Liver (tissue), 9 donors: Measurements from ENCODE around the gene PIWIL4. TPM values are rescaled to one million over a fixed set of nuclear protein-coding genes. Genes with fewer than 3 reads are reported as not detected.

Source experiments
- DNase-seq: peaks from one replicate; pipeline ENCODE4 v3.0.0-alpha.2; 2017; ENCODE audit warnings: low spot score
- H3K27ac ChIP-seq, 2 donors: one replicate each; pipeline ENCODE4 v1.7.0; 2013; ENCODE audit warnings: inconsistent platforms in 2 of 2, low read length in 2 of 2, control low read depth in 1 of 2, low read depth in 1 of 2, mild to moderate bottlenecking in 1 of 2
- H3K27me3 ChIP-seq, 4 donors: one replicate each; pipeline versions ENCODE4 v1.6.1 to v1.7.0; 2013; ENCODE audit warnings: low read length in 3 of 4, inconsistent platforms in 1 of 4, mild to moderate bottlenecking in 1 of 4, moderate library complexity in 1 of 4; ENCODE audit not compliant: control insufficient read depth in 4 of 4, insufficient read depth in 4 of 4
- H3K36me3 ChIP-seq, 4 donors: one replicate each; pipeline versions ENCODE4 v1.6.1 to v1.7.0; 2013; ENCODE audit warnings: low read length in 3 of 4, mild to moderate bottlenecking in 3 of 4, low read depth in 1 of 4, moderate library complexity in 1 of 4; ENCODE audit not compliant: control insufficient read depth in 4 of 4, insufficient read depth in 3 of 4
- H3K4me1 ChIP-seq, 4 donors: one replicate each; pipeline versions ENCODE4 v1.6.1 to v1.7.0; 2013; ENCODE audit warnings: low read length in 3 of 4, mild to moderate bottlenecking in 3 of 4, moderate library complexity in 1 of 4; ENCODE audit not compliant: control insufficient read depth in 4 of 4, insufficient read depth in 4 of 4
- H3K4me3 ChIP-seq, 3 donors: one replicate each; pipeline versions ENCODE4 v1.6.1 to v1.7.0; 2013; ENCODE audit warnings: low read length in 3 of 3, control low read depth in 1 of 3, low read depth in 1 of 3, mild to moderate bottlenecking in 1 of 3
- H3K9ac ChIP-seq, 2 donors: one replicate each; pipeline ENCODE4 v1.7.0; 2013; ENCODE audit warnings: low read length in 2 of 2, mild to moderate bottlenecking in 2 of 2, moderate library complexity in 2 of 2, control low read depth in 1 of 2, low read depth in 1 of 2
- H3K9me3 ChIP-seq, 4 donors: one replicate each; pipeline versions ENCODE4 v1.6.1 to v1.7.0; 2013; ENCODE audit warnings: low read length in 3 of 4; ENCODE audit not compliant: control insufficient read depth in 4 of 4
- EGR1 ChIP-seq, 2 donors: IDR thresholded peaks; 2 replicates each; pipeline ENCODE4 v1.6.1; 2016 to 2018; ENCODE audit warnings: antibody characterized with exemption in 2 of 2, low read depth in 2 of 2
- FOXA1 ChIP-seq: IDR thresholded peaks from 2 replicates; pipeline ENCODE4 v1.6.1; 2016; ENCODE audit warnings: antibody characterized with exemption
- FOXA2 ChIP-seq: IDR thresholded peaks from 2 replicates; pipeline ENCODE4 v1.6.1; 2016; ENCODE audit warnings: antibody characterized with exemption
- GABPA ChIP-seq, 2 donors: IDR thresholded peaks in 1 of 2; conservative IDR thresholded peaks in 1 of 2; 2 replicates each; pipeline ENCODE4 v1.6.1; 2016; ENCODE audit warnings: antibody characterized with exemption in 2 of 2, mild to moderate bottlenecking in 1 of 2, moderate library complexity in 1 of 2
- HNF4A ChIP-seq, 2 donors: conservative IDR thresholded peaks; 2 replicates each; pipeline ENCODE4 v1.6.1; 2016; ENCODE audit warnings: antibody characterized with exemption in 2 of 2, mild to moderate bottlenecking in 2 of 2
- HNF4G ChIP-seq: IDR thresholded peaks from 2 replicates; pipeline ENCODE4 v1.6.1; 2016; ENCODE audit warnings: antibody characterized with exemption
- JUND ChIP-seq, 2 donors: IDR thresholded peaks; 2 replicates each; pipeline ENCODE4 v1.6.1; 2016; ENCODE audit warnings: antibody characterized with exemption in 2 of 2
- MAX ChIP-seq: IDR thresholded peaks from 2 replicates; pipeline ENCODE4 v1.6.1; 2016; ENCODE audit warnings: antibody characterized with exemption
- NR2F2 ChIP-seq: IDR thresholded peaks from 2 replicates; pipeline ENCODE4 v1.6.1; 2016; ENCODE audit warnings: antibody characterized with exemption
- RAD21 ChIP-seq, 2 donors: IDR thresholded peaks; 2 replicates each; pipeline ENCODE4 v1.6.1; 2016; ENCODE audit warnings: antibody characterized with exemption in 2 of 2, mild to moderate bottlenecking in 2 of 2
- RXRA ChIP-seq, 2 donors: IDR thresholded peaks; 2 replicates each; pipeline ENCODE4 v1.6.1; 2017 to 2018; ENCODE audit warnings: antibody characterized with exemption in 2 of 2, mild to moderate bottlenecking in 1 of 2
- SP1 ChIP-seq: IDR thresholded peaks from 2 replicates; pipeline ENCODE4 v1.6.1; 2018; ENCODE audit warnings: antibody characterized with exemption, mild to moderate bottlenecking
- TAF1 ChIP-seq: conservative IDR thresholded peaks from 2 replicates; pipeline ENCODE4 v1.6.1; 2016; ENCODE audit warnings: antibody characterized with exemption, mild to moderate bottlenecking
- YY1 ChIP-seq: IDR thresholded peaks from 2 replicates; pipeline ENCODE4 v1.6.1; 2016; ENCODE audit warnings: antibody characterized with exemption, mild to moderate bottlenecking
- WGBS: extraction: QIAGEN DNeasy Blood & Tissue Kit; methylation state at CpG from one replicate; pipeline ENCODE4 v1.1.7; 2013; 5-methylcytosine and 5-hydroxymethylcytosine counted together
- polyA plus RNA-seq, 2 donors: library from polyadenylated mRNA; stranded (reverse) in 1 of 2; unstranded in 1 of 2; fragments of 200-250 nt in 1 of 2; fragments of >200 nt in 1 of 2; fragmentation: Nextera tagmentation in 1 of 2; extraction: Ambion mirVana in 1 of 2; gene quantifications; one replicate each; pipeline versions ENCODE4 v1.2.1 to v1.2.3, GENCODE V29; 2013 to 2015
- total RNA-seq, 2 donors: library from RNA; depleted of rRNA; stranded (reverse); fragments of >200 nt; gene quantifications; one replicate each; pipeline ENCODE4 v1.2.3, GENCODE V29; 2014
- TF ChIP-seq, protein P1 (sequence below): fragments of 150-350 bp; IDR thresholded peaks from 2 replicates; pipeline ENCODE4 v1.5.1; 2017; ENCODE audit warnings: improper control_type of control experiment, low read depth, low read length; ENCODE audit not compliant: missing input control
- TF ChIP-seq, protein P2 (sequence below): IDR thresholded peaks from 2 replicates; pipeline ENCODE4 v1.6.1; 2016; ENCODE audit warnings: antibody characterized with exemption
- TF ChIP-seq, protein P3 (sequence below): IDR thresholded peaks from 2 replicates; pipeline ENCODE4 v1.6.1; 2016; ENCODE audit warnings: antibody characterized with exemption
- TF ChIP-seq, protein P4 (sequence below): IDR thresholded peaks from 2 replicates; pipeline ENCODE4 v1.6.1; 2016; ENCODE audit warnings: antibody characterized with exemption, mild to moderate bottlenecking
- donor health status: healthy.
- donor health status: healthy.
- donor health status: healthy.
- donor health status: healthy.
- donor health status: healthy.

The PIWIL4 gene
- total and polyA plus RNA-seq, 4 donors: 0.18 to 1.5 (median 0.51) TPM

DNA sequence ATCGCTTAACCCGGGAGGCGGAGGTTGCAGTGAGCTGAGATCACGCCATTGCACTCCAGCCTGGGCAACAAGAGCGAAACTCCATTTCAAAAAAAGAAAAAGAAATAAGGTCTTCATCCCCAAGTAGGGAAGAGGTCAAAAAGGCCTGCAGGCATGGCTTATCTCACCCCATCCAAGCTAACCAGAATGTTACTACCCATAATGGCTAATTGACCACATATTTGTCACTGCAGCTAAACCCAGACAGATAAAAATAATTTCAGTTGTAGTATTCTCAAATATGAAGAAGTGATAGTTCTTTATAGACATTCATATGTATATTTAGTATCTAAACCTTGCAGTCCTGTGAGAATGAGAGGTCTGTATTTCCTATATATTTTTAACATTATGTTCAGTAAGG is 17.8 kb downstream of the PIWIL4 start:
- no peak overlapping the region for H3K9ac ChIP-seq
- no peaks in the 10 kb centered on the region for H3K9me3 ChIP-seq
- H3K27me3 ChIP-seq: no peaks in the 10 kb centered on the region
- H3K27ac ChIP-seq: no peak overlapping the region
- no peak overlapping the region for H3K4me3 ChIP-seq
- H3K4me1 ChIP-seq: no peaks in the 10 kb centered on the region
- WGBS: 96% methylated on average over 5 of the region's 5 CpGs
- H3K36me3 ChIP-seq: no peaks in the 10 kb centered on the region
- TF ChIP-seq, protein P1, sequence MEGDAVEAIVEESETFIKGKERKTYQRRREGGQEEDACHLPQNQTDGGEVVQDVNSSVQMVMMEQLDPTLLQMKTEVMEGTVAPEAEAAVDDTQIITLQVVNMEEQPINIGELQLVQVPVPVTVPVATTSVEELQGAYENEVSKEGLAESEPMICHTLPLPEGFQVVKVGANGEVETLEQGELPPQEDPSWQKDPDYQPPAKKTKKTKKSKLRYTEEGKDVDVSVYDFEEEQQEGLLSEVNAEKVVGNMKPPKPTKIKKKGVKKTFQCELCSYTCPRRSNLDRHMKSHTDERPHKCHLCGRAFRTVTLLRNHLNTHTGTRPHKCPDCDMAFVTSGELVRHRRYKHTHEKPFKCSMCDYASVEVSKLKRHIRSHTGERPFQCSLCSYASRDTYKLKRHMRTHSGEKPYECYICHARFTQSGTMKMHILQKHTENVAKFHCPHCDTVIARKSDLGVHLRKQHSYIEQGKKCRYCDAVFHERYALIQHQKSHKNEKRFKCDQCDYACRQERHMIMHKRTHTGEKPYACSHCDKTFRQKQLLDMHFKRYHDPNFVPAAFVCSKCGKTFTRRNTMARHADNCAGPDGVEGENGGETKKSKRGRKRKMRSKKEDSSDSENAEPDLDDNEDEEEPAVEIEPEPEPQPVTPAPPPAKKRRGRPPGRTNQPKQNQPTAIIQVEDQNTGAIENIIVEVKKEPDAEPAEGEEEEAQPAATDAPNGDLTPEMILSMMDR: no peak
- TF ChIP-seq RXRA (IDR thresholded peaks at IDR 0.05) (no peak), HNF4G (no peak), FOXA2 (no peak), JUND (IDR thresholded peaks at IDR 0.05) (no peak), MAX (no peak), HNF4A (conservative IDR thresholded peaks at IDR 0.05) (no peak), EGR1 (IDR thresholded peaks at IDR 0.05; ENCODE audit: low read depth in 2 of 2) (no peak), RAD21 (IDR thresholded peaks at IDR 0.05) (no peak), NR2F2 (no peak), GABPA (IDR thresholded peaks at IDR 0.05 in 1 of 2, conservative IDR thresholded peaks at IDR 0.05 in 1 of 2) (no peak), FOXA1 (no peak), YY1 (no peak)
- TF ChIP-seq, protein P2, sequence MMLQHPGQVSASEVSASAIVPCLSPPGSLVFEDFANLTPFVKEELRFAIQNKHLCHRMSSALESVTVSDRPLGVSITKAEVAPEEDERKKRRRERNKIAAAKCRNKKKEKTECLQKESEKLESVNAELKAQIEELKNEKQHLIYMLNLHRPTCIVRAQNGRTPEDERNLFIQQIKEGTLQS: no peak
- TF ChIP-seq, protein P3, sequence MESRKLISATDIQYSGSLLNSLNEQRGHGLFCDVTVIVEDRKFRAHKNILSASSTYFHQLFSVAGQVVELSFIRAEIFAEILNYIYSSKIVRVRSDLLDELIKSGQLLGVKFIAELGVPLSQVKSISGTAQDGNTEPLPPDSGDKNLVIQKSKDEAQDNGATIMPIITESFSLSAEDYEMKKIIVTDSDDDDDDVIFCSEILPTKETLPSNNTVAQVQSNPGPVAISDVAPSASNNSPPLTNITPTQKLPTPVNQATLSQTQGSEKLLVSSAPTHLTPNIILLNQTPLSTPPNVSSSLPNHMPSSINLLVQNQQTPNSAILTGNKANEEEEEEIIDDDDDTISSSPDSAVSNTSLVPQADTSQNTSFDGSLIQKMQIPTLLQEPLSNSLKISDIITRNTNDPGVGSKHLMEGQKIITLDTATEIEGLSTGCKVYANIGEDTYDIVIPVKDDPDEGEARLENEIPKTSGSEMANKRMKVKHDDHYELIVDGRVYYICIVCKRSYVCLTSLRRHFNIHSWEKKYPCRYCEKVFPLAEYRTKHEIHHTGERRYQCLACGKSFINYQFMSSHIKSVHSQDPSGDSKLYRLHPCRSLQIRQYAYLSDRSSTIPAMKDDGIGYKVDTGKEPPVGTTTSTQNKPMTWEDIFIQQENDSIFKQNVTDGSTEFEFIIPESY: no peak
- no peak for DNase-seq

- H3K27me3 ChIP-seq: no peaks in the 10 kb centered on the region
- no peaks in the 10 kb centered on the region for H3K36me3 ChIP-seq
- H3K27ac ChIP-seq: no peak overlapping the region
- DNase-seq: no peak
- no peak overlapping the region for H3K4me3 ChIP-seq
- no peak overlapping the region for H3K9ac ChIP-seq
- H3K4me1 ChIP-seq: no peaks in the 10 kb centered on the region
- no peaks in the 10 kb centered on the region for H3K9me3 ChIP-seq
- TF ChIP-seq, protein P4, sequence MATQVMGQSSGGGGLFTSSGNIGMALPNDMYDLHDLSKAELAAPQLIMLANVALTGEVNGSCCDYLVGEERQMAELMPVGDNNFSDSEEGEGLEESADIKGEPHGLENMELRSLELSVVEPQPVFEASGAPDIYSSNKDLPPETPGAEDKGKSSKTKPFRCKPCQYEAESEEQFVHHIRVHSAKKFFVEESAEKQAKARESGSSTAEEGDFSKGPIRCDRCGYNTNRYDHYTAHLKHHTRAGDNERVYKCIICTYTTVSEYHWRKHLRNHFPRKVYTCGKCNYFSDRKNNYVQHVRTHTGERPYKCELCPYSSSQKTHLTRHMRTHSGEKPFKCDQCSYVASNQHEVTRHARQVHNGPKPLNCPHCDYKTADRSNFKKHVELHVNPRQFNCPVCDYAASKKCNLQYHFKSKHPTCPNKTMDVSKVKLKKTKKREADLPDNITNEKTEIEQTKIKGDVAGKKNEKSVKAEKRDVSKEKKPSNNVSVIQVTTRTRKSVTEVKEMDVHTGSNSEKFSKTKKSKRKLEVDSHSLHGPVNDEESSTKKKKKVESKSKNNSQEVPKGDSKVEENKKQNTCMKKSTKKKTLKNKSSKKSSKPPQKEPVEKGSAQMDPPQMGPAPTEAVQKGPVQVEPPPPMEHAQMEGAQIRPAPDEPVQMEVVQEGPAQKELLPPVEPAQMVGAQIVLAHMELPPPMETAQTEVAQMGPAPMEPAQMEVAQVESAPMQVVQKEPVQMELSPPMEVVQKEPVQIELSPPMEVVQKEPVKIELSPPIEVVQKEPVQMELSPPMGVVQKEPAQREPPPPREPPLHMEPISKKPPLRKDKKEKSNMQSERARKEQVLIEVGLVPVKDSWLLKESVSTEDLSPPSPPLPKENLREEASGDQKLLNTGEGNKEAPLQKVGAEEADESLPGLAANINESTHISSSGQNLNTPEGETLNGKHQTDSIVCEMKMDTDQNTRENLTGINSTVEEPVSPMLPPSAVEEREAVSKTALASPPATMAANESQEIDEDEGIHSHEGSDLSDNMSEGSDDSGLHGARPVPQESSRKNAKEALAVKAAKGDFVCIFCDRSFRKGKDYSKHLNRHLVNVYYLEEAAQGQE: no peak
- TF ChIP-seq TAF1 (no peak), NR2F2 (no peak), EGR1 (IDR thresholded peaks at IDR 0.05; ENCODE audit: low read depth in 2 of 2) (no peak), HNF4A (conservative IDR thresholded peaks at IDR 0.05) (no peak), SP1 (no peak), YY1 (no peak), GABPA (IDR thresholded peaks at IDR 0.05 in 1 of 2, conservative IDR thresholded peaks at IDR 0.05 in 1 of 2) (no peak)
- 87% methylated on average over 3 of the region's 3 CpGs for WGBS
Observed at GRCh38 chr11:94585399-94585798, 18.2 kb downstream of the PIWIL4 start.
